Epidermal melanocyte (primary cell): ENCODE results near the gene FKBP5.
"Not testable (repeated sequence)": the region's sequence is repeated elsewhere in the genome, so short reads cannot be mapped to it uniquely, and the experiment has no call there.

Source experiments
- DNase-seq: peaks from one replicate; pipeline ENCODE4 v3.0.0; 2011; ENCODE audit warnings: low spot score; ENCODE audit not compliant: insufficient read length

The FKBP5 gene

GRCh38 chr6:35724059-35724458, 35.3 kb upstream of the FKBP5 start:
- DNase-seq: no peak

- no peak for DNase-seq
These were observed 34.9 kb upstream of the FKBP5 start for GRCh38 chr6:35723587-35723986.

- DNase-seq: no peak
These were observed 33.5 kb upstream of the FKBP5 start for GRCh38 chr6:35722121-35722761.

DNA sequence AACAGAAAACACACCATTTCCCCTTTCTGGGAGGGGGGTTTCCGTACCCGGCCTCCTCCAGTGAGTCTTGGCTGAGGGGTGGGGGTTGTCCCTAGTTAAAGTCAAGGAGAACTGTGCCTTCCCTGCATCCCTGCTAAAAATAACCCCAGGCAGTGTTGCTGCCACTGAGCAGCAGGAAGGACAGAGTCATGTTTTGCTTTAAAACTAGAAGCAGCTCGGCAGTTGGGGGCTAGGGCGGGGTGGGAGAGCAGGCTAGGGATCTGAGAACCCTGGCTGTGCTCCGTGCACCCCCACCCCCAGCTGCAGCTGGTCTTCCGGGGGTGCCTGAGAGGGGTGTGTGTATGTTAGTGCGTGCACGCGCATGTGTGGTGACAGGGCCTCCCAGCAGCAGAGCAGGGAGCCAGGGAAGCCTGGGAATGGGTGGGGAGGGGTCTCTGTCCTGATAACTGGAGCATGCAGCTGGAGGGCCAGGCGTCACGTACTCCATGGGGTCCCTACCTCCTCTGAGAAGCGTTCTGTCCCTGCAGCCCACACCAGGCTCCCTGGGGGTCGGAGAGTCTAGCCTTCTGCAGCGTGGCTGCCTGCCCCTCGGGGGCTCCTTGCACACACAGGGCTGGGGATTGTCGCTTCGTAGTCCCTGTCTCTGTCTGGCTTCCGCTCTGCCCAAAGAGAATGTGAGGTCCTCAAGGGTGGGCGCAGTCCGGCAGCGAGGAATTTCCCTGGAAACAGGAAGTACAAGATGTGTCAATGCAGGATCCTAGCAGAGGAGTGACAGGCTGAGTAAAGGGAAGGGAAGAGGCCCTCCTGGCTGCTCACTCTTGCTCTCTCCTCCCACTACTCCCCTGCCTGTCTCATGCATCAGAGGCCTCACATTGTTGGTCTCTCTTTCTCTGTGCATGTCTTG, 31.4 kb upstream of the FKBP5 start:
- DNase-seq: peak; percentile 32

DNA sequence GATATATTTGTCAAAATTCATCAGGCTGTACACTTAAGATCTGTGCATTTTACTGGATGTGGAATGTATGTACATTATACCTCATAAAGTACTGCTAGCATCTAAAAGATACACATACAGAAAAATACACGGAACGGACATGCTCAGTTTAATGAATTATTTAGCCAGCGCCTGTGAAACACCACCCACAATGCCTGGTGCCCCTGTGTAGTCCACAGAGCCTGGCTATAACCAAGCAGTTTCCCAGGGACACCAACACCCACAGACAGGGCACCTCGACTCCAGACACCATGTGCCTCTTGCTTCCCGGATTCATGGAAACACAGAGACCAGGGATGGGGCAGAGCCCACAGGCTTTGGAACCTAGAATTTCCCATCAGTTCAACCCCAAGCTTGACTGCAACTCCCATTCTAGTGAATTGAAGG, 30.7 kb upstream of the FKBP5 start:
- no peak for DNase-seq

DNA sequence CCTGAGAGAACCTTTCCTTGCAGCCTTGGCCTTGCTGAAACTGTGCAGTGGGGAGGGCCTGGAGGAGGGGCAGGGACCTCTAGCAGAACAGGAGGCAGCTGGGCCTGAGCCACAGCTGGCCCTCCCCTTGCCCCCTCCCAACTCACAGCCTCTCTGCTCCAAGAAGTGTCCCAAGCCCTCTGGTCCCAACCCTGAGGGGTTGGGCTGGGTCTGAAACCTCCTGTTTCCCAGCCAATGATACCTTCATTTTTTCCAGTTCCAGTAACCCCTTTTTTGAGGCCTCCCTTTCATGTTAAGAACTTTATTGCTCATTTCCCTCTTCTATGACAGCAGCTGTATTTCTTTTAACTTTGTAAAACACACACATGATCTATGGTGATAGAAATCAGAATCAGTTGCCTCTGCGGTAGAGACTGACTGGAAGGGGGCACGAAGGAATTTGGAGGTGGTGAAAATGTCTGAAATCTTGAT, 30.2 kb upstream of the FKBP5 start:
- DNase-seq: no peak

- no peak for DNase-seq
These were observed 29.6 kb upstream of the FKBP5 start for GRCh38 chr6:35718375-35718736.

DNA sequence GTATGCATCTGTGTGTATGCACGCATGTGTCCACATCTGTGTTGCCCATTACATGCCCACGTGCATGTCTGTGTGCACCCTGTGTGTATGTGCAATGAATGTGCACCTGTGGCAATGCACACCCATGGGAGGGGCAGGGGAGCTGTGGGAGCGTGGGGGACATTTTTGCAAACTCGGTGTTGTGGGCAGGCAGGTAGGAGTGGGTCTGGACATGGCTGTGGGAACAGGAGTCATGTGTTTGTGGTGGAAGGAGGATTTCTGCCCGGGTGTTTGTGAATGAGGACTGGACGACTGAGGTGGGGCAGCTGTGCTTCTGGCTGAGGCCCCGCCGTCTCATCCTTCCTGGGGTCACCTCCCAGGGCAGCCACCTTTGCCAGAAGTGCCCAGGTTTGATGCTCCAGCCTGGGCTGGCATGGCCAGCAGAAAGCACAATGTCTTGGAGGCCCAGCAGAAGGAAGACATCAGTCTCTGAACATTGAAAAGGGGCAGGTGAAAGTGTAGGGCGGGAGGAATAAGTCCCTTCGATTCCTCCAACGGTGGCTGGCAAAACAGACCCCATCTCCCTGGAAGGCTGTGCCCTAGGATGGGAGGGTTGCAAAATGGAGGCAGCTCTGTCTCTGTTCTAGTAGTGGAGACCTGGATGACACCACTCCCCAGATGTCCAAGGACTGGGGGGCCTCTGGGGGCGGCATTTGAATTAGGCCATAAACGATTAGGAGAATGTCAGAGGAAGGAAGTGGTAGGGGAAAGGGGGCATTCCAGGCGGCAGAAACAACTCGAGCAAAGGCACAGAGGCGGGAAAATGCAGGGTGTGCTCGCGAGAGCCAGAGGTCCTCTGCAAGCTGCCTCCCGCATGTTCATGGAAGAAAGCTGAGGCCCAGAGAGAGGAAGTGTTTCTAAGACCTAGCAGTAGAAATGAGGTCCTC, 29.0 kb upstream of the FKBP5 start:
- DNase-seq: no peak

- no peak for DNase-seq
These were observed 28.1 kb upstream of the FKBP5 start for GRCh38 chr6:35716798-35717197.

GRCh38 chr6:35713006-35713767, 24.5 kb upstream of the FKBP5 start:
- no peak for DNase-seq

GRCh38 chr6:35711731-35712130, 23.0 kb upstream of the FKBP5 start:
- no peak for DNase-seq

- DNase-seq: no peak
These were observed 21.6 kb upstream of the FKBP5 start for GRCh38 chr6:35710241-35710847.

DNA sequence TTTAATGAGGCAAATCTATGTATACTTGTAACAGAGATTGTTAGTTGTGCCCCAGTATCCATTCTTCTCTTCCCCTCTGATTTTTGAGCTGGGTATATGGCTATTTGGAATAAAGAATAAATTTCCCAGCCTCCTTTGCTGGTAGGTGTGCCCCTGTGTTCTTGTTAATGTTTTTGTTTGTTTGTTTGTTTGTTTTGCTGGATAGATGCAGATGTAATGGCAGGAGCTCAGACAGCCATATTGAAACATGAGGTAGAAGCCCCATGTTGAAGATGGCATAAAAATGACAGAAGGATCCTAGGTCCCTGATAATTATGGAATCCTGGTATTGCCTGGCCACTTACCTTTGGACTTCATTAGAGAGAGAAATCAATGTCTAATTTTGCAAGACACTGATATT, 19.9 kb upstream of the FKBP5 start:
- no peak for DNase-seq

- DNase-seq: no peak
These were observed 19.1 kb upstream of the FKBP5 start for GRCh38 chr6:35707714-35708407.

DNA sequence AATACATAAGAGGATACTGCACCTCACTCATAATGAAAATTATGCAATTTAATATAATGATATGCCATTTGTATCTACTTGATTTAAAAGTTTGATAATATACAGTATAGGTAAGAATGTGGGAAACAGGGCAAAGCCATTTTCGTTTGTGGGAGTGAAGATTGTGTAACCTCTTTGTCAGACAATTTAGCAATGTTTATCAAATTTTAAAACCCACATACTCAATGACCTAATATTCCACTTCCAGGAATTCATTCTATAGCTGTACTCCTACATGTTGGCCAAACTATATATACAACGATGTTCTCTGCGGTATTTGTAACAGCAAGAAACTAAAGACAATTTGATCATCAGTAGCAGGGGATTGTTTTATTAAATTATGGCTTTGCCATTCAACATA, 17.8 kb upstream of the FKBP5 start:
- DNase-seq: no peak

DNA sequence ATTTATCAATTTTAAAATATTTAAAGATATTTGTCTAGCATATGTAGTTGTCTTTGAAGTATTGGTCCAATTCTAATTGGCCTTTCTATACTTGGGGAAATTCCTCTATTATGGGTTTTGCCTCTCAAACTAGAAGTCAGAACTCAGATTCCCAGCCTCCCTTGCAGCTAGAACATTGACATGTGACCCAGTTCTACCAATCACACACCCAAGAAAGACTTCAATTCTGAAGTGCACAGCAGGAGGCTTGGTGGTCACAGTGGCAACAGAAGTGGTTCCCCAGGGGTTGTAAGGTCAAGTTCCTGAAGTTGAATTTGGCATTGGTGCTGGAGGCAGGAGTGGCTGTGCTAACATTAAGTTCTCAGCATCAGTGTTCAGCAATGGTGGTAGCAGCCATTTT, 14.8 kb upstream of the FKBP5 start:
- no peak for DNase-seq

GRCh38 chr6:35698858-35699257, 10.1 kb upstream of the FKBP5 start:
- DNase-seq: no peak

- not testable (repeated sequence) for DNase-seq
These were observed 9.7 kb upstream of the FKBP5 start for GRCh38 chr6:35698430-35698829.

DNA sequence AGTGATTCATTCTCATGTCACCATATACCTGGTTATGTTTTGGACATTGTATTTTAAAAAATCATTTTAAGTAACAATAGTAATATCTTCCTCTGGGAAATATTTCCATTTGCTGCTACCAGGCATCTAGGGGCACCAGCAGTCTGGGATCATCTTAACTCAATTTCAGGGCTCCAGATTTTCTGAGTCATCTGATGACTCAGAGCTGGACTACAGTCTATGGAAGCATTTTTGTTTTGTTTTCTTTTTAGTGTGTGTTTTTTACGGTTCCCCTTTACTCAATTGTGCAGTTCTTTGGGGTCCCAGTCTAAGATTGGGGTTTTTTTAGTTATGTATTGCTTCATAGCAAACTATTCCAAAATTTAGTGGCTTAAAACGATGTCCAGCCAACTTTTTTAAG, 5.7 kb upstream of the FKBP5 start:
- no peak for DNase-seq
